ENCODE measurements around the gene TNNT2.

Gene TNNT2

DNA sequence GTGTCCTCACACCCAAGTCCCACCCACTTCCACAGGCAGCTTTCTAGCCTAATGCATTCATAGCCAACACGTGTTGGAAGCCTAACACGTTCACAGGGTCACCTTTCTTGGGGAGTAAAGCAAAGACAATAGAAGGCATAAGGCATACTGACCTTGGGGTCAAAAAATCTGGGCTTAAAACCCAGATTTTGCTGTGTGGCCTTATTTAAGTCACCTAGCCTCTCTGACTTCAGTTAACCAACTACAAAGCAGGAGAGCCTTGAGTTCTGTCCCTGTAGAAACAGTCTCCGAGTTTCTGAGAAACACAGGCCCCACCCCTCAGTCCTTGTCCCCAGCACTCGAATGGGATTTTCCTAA lies 1.4 kb downstream of the TNNT2 start:
- DNase-seq = no peak

- no peak for DNase-seq
These were observed 2.3 kb downstream of the TNNT2 start for GRCh38 chr1:201375169-201375568.

GRCh38 chr1:201374364-201374763 lies 3.1 kb downstream of the TNNT2 start:
- no peak for DNase-seq

DNA sequence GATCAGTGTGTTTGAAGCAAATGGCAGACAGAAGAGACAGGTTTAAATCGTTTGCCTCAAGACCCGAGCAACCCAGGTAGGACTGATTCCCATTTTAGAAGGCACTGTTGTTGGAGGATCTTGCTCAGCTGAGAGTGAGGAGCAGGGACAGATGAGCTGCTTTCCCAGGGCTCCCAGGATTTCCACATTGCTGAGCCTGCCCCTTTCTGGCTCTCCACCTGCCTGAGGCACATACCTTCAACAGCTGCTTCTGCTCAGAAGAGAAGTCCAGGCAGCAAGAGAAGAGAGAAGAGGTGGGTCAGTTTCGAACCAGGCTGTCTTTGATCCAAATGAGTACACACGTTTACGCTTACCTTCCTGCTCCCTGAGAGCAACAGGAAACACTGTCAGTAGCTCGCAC lies 5.7 kb downstream of the TNNT2 start:
- DNase-seq = no peak

DNA sequence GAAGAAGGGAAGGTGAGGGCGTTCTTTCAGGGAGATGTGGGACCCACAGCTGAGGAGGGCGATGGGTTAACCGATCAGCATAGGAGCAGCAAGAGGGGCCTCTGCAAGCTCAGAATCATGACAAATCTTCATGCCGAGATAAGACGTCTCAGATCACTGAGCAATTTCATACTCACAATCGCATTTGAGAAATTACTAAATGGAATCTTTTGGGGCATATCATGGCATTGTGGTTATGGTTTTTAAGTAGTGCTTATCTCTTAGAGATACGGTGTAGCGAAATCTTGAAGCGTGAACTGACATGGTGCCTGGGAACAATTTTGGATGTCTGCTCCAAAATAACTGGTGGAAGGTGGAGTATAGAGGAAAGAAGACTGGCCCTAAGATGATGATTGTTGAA lies 6.2 kb downstream of the TNNT2 start:
- no peak for DNase-seq

GRCh38 chr1:201370500-201370899 lies 7.0 kb downstream of the TNNT2 start:
- DNase-seq = no peak

GRCh38 chr1:201369209-201369608 lies 8.3 kb downstream of the TNNT2 start:
- no peak for DNase-seq

GRCh38 chr1:201366696-201367095 lies 10.8 kb downstream of the TNNT2 start:
- no peak for DNase-seq

DNA sequence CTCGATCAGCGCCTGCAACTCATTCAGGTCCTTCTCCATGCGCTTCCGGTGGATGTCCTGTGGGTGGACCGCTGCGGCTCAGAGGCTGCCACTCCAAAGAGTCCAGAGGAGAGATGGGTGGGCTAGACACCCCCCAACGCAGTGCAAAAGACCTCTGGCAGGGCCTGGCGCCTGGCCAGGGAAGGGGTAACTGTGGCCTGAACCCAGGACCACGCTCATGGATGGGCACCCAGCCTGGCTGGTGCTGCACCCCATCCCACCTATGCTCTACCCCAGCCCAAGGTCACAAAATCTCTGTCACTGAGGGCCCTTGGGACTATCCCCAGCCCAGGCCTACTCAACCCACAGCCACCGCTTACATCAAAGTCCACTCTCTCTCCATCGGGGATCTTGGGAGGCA lies 12.2 kb downstream of the TNNT2 start:
- no peak for DNase-seq

GRCh38 chr1:201364808-201365105 lies 12.7 kb downstream of the TNNT2 start:
- DNase-seq = no peak

- DNase-seq = no peak
These were observed 14.0 kb downstream of the TNNT2 start for GRCh38 chr1:201363467-201363866.

DNA sequence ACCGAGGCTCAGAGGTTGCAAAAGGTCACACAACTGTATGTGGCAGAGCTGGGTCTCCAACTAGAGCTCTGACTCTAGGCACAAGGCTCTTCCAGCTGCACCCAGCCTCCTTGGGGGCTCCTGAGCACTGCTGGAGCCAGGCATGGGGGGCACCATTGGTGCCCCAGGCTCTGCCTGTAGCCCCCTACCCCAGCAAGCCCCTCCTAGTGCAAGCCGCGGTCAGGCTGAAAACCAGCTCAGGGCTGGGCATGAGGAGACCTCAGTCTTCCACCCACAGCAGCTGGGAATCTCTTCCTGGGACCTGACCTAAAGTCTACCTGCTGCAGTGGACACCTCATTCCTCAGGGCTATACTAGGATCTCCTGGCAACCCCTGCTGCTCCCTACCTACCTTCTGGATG lies 14.6 kb downstream of the TNNT2 start:
- DNase-seq = no peak

- peak; percentile 50 for DNase-seq
These were observed 15.6 kb downstream of the TNNT2 start for GRCh38 chr1:201361652-201362504.

DNA sequence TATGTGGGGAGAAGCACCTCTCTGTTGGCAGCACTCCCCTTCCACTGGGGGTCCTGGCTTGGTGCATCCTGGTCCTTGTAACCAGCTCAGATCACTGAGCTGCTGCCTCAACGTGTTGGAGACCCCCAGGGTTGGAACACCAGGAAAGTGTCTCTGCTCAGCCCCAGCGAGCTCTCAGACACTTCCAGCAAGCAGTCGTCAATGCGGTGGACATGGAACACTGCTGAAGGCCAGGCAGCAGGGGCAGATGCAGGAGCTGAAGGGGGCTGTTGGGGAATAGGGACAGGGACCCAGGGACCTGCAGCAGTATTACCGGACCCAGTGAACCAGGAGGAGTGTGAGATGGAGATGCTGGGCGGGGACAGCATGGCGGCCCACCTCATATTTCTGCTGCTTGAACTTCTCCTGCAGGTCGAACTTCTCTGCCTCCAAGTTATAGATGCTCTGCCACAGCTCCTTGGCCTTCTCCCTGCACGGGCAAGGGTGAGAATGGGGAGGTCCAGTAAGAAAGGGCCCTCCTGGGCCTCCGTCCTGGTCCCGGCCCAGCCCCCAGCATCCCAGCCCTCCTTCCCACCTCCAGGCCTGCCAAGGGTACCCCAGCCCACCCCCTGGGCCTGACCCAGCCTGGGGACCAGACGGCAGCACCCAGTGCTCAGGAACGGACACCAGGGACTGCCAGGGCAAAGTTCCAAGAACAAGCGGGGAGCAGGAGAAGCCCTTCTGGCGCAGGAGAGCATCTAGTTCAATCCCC lies 16.4 kb downstream of the TNNT2 start:
- no peak for DNase-seq

DNA sequence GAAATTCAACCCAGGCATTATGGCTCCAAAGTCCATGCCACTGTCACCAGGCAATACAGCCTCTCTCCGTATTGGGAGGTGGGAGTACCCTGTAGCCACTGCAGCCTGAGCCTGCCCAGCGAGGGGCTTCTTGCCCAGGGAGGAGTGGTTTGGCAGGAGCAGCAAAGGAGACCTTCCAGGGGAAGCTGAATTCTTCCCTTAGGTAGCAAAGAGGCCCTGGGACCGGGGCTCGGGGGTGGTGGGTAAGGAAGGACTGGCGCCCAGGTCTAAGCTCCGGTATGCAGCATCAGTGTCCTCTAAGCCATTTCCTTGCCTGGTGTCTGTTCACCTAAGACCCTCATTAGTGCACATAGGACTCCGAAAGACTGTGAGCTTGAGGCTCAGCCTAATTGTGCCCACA lies 17.0 kb downstream of the TNNT2 start:
- DNase-seq = no peak

GRCh38 chr1:201359873-201360210 lies 17.6 kb downstream of the TNNT2 start:
- DNase-seq = no peak

GRCh38 chr1:201359031-201359872 lies 18.2 kb downstream of the TNNT2 start:
- DNase-seq = no peak

DNA sequence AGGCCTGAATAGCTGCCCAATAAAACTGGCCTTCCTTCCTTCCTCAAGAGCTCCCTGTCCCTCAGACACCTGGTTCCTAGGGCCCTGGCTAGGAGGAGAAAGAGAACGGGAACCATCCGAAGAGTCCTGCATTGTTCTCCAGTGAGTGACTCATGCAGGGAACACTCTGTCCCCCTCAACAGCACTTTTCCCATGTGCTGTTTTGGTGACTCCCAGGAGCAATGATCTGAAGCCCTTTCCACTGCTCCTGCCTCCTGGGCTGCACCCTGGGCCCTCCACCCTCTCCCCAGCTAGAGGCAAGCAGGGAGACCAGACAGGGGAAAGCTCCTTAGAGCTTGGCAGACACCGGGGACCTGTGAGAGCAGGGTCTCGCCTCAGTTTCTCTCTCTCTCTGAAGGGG lies 18.9 kb downstream of the TNNT2 start:
- DNase-seq = no peak

- DNase-seq = no peak
These were observed 19.7 kb downstream of the TNNT2 start for GRCh38 chr1:201357636-201358348.

GRCh38 chr1:201357211-201357610 lies 20.3 kb downstream of the TNNT2 start:
- DNase-seq = no peak

DNA sequence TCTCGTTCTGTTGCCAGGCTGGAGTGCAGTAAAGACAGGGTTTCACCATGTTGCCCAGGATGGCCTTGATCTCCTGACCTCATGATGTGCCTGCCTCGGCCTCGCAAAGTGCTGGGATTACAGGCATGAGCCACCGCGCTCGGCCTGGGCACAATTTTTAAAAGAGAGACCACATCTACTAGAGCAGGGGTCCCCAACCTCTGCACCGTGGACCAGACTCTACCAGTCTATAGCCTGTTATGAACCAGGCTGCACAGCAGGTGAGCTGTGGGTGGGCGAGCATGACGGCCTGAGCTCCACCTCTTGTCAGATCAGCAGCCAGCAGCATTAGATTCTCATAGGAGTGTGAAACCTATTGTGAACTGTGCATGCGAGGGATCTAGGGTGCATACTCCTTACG lies 20.8 kb downstream of the TNNT2 start:
- DNase-seq = no peak

DNA sequence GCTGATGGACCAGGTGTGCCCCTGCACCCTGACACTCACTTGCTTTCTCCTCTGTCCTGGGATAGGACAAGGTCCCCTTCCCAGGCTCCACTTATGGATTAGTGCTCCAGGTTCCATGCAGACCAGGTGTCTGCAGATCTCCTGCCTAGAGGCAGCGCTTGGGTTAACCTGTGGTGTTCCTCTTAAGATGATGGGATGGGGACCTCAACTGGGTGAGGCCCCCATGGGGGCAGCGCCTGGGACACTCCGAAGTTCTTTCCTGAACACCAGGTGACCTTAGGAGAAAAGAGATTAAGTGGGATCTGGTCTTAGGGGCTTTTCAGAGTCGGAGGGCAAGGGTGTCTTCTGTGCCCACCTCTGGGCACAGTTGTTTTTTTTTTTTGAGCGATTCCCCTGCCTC lies 21.2 kb downstream of the TNNT2 start:
- DNase-seq = no peak

GRCh38 chr1:201355471-201355870 lies 22.0 kb downstream of the TNNT2 start:
- no peak for DNase-seq

Data from stimulated activated CD4-positive, alpha-beta T cell treated with anti-CD3 and anti-CD28 coated beads, Interleukin-15, amount 100 ng/mL, for 24 hours (primary cell).